Loucy (cell line): ENCODE results near the gene MEIKIN.

Source experiments
- H2AFZ ChIP-seq: fragments of 200-600 bp; sonication (generic); 2 replicates; pipeline ENCODE4 v1.6.0; 2016; ENCODE audit warnings: antibody characterized with exemption, mild to moderate bottlenecking, low read length, moderate library complexity
- H3F3A ChIP-seq: fragments of 200-600 bp; 2 replicates; pipeline ENCODE4 v1.6.0; 2016; ENCODE audit warnings: antibody characterized with exemption, low read depth, mild to moderate bottlenecking
- H3K27me3 ChIP-seq: fragments of 200-600 bp; sonication (generic); 2 replicates; pipeline ENCODE4 v1.6.1; 2014; ENCODE audit warnings: low read length, mild to moderate bottlenecking; ENCODE audit not compliant: insufficient read depth, poor library complexity, severe bottlenecking
- H3K36me3 ChIP-seq: fragments of 200-600 bp; sonication (generic); 2 replicates; pipeline ENCODE4 v1.6.1; 2016; ENCODE audit warnings: low read length; ENCODE audit not compliant: insufficient read depth
- H3K4me1 ChIP-seq: fragments of 200-600 bp; sonication (generic); 2 replicates; pipeline ENCODE4 v1.5.1; 2014; ENCODE audit warnings: low read length, mild to moderate bottlenecking; ENCODE audit not compliant: insufficient read depth, poor library complexity, severe bottlenecking
- H3K4me2 ChIP-seq: fragments of 200-600 bp; sonication (generic); 2 replicates; pipeline ENCODE4 v1.6.0; 2014; ENCODE audit warnings: antibody characterized with exemption, low read length, low read depth, mild to moderate bottlenecking; ENCODE audit not compliant: poor library complexity, severe bottlenecking
- H3K4me3 ChIP-seq: fragments of 200-600 bp; sonication (generic); 2 replicates; pipeline ENCODE4 v1.5.1; 2014; ENCODE audit warnings: low read length, mild to moderate bottlenecking, mixed read lengths; ENCODE audit not compliant: poor library complexity, severe bottlenecking
- H3K79me2 ChIP-seq: fragments of 200-600 bp; sonication (generic); 2 replicates; pipeline ENCODE4 v1.6.1; 2014; ENCODE audit warnings: low read length; ENCODE audit not compliant: insufficient read depth
- H3K9ac ChIP-seq: fragments of 200-600 bp; sonication (generic); 2 replicates; pipeline ENCODE4 v1.6.0; 2014; ENCODE audit warnings: mild to moderate bottlenecking, low read depth, low read length, moderate library complexity; ENCODE audit not compliant: poor library complexity, severe bottlenecking
- H3K9me2 ChIP-seq: fragments of 200-600 bp; sonication (generic); replicated peaks from 2 replicates; pipeline ENCODE4 v1.6.1; 2016; ENCODE audit warnings: low read depth, low read length, mixed read lengths
- H3K9me3 ChIP-seq: fragments of 200-600 bp; sonication (generic); 2 replicates; pipeline ENCODE4 v1.6.1; 2014; ENCODE audit warnings: mild to moderate bottlenecking, antibody characterized with exemption, low read length, low read depth; ENCODE audit not compliant: insufficient read depth
- H4K20me1 ChIP-seq: fragments of 200-600 bp; sonication (generic); 2 replicates; pipeline ENCODE4 v1.6.0; 2014; ENCODE audit warnings: antibody characterized with exemption, low read length, mild to moderate bottlenecking; ENCODE audit not compliant: insufficient read depth, poor library complexity, severe bottlenecking
- EZH2phosphoT487 ChIP-seq: fragments of 200-600 bp; IDR thresholded peaks from 2 replicates; pipeline ENCODE4 v1.6.1; 2018; ENCODE audit warnings: antibody characterized with exemption, mild to moderate bottlenecking, moderate library complexity, borderline replicate concordance
- TF ChIP-seq, protein P1 (sequence below): fragments of 200-600 bp; sonication (generic); conservative IDR thresholded peaks from 2 replicates; pipeline ENCODE4 v1.5.1; 2014; ENCODE audit warnings: mild to moderate bottlenecking, antibody characterized with exemption, low read length

The MEIKIN gene

DNA sequence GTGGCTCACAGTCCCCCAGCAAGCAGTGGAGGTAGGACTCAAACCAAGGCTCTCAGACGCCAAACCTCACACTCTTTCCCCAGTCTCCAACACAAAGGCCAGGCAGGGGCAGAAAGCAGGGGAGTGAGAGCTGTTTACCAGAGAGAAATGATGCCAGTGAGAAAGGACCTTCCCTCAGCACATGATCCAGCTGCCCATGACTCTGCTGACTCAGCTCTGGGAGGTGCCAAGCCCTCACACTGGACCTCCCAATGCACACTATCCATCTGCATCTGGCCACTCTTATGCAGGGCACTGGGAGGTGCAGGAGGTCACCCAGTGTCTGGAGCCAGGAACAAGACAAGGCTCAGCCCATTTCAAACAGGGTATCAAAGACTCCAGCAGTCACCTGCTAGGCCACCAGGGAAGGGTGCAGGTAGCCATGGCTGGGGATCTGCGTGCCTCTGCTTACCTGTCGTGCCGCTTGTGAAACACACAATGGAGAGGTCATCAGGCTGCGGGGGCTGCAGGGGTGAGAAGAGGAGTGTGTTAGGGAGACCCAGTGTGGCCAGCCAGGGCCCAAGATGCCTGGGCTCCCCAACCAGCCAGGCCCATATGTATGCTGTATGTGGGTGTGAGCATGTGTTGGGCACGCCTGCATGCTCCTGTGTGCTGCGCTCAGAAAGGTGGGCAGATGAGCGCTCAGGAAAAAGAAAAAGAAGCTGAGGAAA lies 39.6 kb upstream of the MEIKIN start:
- Histone ChIP-seq H3K9me2 (no peaks in the 10 kb centered on the region), H4K20me1 (no peaks in the 10 kb centered on the region), H3F3A (no peaks in the 10 kb centered on the region), H3K4me1 (peaks cover 16% of the 10 kb centered on the region), H3K4me3 (no peak overlapping the region), H3K36me3 (no peaks in the 10 kb centered on the region), H3K27me3 (no peaks in the 10 kb centered on the region), H2AFZ (no peak overlapping the region), H3K9ac (no peak overlapping the region), H3K79me2 (no peaks in the 10 kb centered on the region), H3K9me3 (no peaks in the 10 kb centered on the region), H3K4me2 (no peak overlapping the region)
- no peak for TF ChIP-seq EZH2phosphoT487
- TF ChIP-seq, protein P1, sequence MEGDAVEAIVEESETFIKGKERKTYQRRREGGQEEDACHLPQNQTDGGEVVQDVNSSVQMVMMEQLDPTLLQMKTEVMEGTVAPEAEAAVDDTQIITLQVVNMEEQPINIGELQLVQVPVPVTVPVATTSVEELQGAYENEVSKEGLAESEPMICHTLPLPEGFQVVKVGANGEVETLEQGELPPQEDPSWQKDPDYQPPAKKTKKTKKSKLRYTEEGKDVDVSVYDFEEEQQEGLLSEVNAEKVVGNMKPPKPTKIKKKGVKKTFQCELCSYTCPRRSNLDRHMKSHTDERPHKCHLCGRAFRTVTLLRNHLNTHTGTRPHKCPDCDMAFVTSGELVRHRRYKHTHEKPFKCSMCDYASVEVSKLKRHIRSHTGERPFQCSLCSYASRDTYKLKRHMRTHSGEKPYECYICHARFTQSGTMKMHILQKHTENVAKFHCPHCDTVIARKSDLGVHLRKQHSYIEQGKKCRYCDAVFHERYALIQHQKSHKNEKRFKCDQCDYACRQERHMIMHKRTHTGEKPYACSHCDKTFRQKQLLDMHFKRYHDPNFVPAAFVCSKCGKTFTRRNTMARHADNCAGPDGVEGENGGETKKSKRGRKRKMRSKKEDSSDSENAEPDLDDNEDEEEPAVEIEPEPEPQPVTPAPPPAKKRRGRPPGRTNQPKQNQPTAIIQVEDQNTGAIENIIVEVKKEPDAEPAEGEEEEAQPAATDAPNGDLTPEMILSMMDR = no peak

DNA sequence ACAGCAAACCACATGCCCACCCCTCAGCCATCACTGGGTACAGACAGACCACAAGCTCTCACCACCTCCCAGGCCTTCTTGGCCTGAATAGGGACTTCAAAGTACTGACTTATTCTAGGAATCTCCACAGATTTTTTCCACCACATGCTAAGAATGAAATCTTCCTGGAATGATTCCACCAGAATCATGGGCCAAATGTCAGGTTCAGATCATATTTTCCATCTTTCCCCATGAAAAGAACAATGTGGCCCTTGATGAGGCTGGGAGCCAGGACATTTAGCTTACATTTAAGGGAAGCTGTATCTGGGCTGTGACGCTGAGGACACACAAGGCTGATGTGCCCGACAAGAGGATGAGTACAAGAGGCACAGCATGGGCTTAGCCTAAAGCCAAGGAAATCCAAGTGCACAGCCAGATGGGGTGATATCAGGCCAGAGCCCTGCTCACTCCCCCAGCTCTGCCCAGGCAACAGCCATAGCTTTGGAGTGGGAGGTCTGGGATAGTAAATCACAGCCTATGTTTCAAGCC lies 37.8 kb upstream of the MEIKIN start:
- no peak overlapping the region for H3K9ac ChIP-seq
- no peaks in the 10 kb centered on the region for H3K27me3 ChIP-seq
- no peak overlapping the region for H3K4me3 ChIP-seq
- no peaks in the 10 kb centered on the region for H3K9me3 ChIP-seq
- no peaks in the 10 kb centered on the region for H3K9me2 ChIP-seq
- H3K36me3 ChIP-seq = no peaks in the 10 kb centered on the region
- no peaks in the 10 kb centered on the region for H4K20me1 ChIP-seq
- H3K79me2 ChIP-seq = no peaks in the 10 kb centered on the region
- peaks cover 16% of the 10 kb centered on the region for H3K4me1 ChIP-seq
- peak overlapping the region; percentile 31 for H3K4me2 ChIP-seq
- H2AFZ ChIP-seq = no peak overlapping the region
- no peak for TF ChIP-seq EZH2phosphoT487
- TF ChIP-seq, protein P1 = no peak
- H3F3A ChIP-seq = no peaks in the 10 kb centered on the region

DNA sequence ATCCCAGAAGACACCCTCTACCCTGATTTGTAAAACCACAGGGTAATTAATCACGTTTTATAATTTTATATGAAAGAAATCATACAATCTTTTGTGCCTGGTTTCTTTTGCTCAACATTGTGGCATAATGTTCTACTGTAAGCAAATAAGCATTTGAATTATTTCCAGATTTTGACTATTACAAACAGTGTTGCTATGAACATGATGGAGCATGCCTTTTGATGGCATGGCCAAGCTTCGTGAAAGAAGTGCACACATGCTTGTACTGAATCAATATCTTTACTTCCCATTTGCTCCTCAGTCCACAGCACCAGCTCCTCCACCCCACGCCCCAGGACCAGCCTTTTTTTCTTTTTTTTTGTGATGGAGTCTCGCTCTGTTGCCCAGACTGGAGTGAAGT lies 36.1 kb upstream of the MEIKIN start:
- Histone ChIP-seq H4K20me1 (no peaks in the 10 kb centered on the region), H3K9ac (no peak overlapping the region), H2AFZ (no peak overlapping the region), H3K36me3 (no peaks in the 10 kb centered on the region), H3K4me1 (peaks cover 16% of the 10 kb centered on the region), H3K79me2 (no peaks in the 10 kb centered on the region), H3F3A (no peaks in the 10 kb centered on the region), H3K9me3 (no peaks in the 10 kb centered on the region), H3K4me3 (no peak overlapping the region), H3K27me3 (no peaks in the 10 kb centered on the region), H3K9me2 (no peaks in the 10 kb centered on the region), H3K4me2 (no peak overlapping the region)
- TF ChIP-seq EZH2phosphoT487 = no peak
- TF ChIP-seq, protein P1 = no peak
